Mucosa of stomach (tissue), 1 donor: ENCODE measurements around the gene PDZD2.
"Not testable (repeated sequence)": the region's sequence is repeated elsewhere in the genome, so short reads cannot be mapped to it uniquely, and the experiment has no call there.

Experiments
- H3K27me3 ChIP-seq: one replicate; pipeline ENCODE4 v1.7.0; 2013; ENCODE audit warnings: mild to moderate bottlenecking, low read length; ENCODE audit not compliant: control insufficient read depth, insufficient read depth
- H3K36me3 ChIP-seq: one replicate; pipeline ENCODE4 v1.7.0; 2013; ENCODE audit warnings: low read length; ENCODE audit not compliant: control insufficient read depth, insufficient read depth
- H3K4me1 ChIP-seq: one replicate; pipeline ENCODE4 v1.7.0; 2013; ENCODE audit warnings: mild to moderate bottlenecking, low read length; ENCODE audit not compliant: control insufficient read depth, insufficient read depth
- H3K4me3 ChIP-seq: one replicate; pipeline ENCODE4 v1.7.0; 2013; ENCODE audit warnings: low read length
- H3K9ac ChIP-seq: one replicate; pipeline ENCODE4 v1.7.0; 2013; ENCODE audit warnings: mild to moderate bottlenecking, low read length, moderate library complexity
- H3K9me3 ChIP-seq: one replicate; pipeline ENCODE4 v1.7.0; 2013; ENCODE audit warnings: mild to moderate bottlenecking, low read length, moderate library complexity; ENCODE audit not compliant: control insufficient read depth
- donor health status: Pancreatic carcinoma.

The PDZD2 gene

DNA sequence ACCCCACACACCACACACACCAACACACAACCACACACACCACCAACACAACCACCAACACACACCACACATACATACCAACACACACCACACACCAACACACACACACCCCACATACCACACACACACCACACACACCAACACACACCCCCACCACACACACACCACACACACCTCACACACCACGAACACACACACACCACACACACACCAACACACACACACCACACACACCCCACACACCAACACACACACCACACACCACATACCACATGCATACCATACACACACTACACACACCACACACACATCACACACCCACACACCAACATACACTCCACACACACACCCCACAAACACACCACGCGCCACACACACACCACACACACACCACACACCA is 363.8 kb downstream of the PDZD2 start:
- Histone ChIP-seq H3K27me3 (no peaks in the 10 kb centered on the region), H3K9ac (no peak overlapping the region), H3K9me3 (no peaks in the 10 kb centered on the region), H3K4me1 (no peaks in the 10 kb centered on the region), H3K36me3 (no peaks in the 10 kb centered on the region), H3K4me3 (no peak overlapping the region)

DNA sequence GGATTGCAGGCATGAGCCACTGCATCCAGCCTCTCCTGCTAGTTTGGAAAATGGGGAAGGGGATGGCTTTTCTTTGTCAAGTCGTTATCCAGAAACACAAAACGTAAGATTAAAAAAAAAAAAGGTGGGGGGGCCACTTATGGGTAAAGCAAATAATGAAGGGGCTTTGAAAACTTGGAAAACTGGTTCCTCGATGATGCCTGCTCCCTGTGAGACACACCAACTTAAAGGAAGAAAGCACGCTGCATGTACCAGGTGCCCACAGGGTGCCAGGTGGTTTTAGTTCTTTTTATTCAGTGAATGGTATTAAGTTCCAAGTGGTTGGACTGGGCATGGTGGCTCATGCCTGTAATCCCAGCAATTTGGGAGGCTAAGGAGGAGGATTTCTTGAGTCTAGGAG is 365.1 kb downstream of the PDZD2 start:
- Histone ChIP-seq H3K27me3 (no peaks in the 10 kb centered on the region), H3K9ac (no peak overlapping the region), H3K36me3 (no peaks in the 10 kb centered on the region), H3K4me1 (no peaks in the 10 kb centered on the region), H3K4me3 (no peak overlapping the region), H3K9me3 (no peaks in the 10 kb centered on the region)

DNA sequence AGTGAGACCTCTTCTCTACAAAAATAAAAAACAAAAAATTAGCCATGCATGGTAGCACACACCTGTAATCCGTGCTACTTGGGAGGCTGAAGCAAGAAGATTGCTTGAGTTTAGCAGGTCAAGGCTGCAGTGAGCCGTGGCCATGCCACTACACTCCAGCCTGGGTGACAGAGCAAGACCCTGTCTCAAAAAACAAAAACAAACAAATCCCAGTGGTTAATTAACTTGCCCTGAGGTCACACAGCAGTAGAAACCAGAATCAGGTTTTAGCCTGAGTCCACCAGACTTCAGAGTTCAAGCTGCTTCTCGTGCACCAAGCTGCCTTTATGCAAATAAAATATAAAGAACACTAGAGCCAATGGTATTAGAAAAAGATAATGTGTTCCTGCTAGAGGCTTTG is 365.5 kb downstream of the PDZD2 start:
- H3K9ac ChIP-seq, result no peak overlapping the region
- H3K4me3 ChIP-seq, result no peak overlapping the region
- no peaks in the 10 kb centered on the region for H3K27me3 ChIP-seq
- H3K9me3 ChIP-seq, result no peaks in the 10 kb centered on the region
- H3K4me1 ChIP-seq, result no peaks in the 10 kb centered on the region
- no peaks in the 10 kb centered on the region for H3K36me3 ChIP-seq

DNA sequence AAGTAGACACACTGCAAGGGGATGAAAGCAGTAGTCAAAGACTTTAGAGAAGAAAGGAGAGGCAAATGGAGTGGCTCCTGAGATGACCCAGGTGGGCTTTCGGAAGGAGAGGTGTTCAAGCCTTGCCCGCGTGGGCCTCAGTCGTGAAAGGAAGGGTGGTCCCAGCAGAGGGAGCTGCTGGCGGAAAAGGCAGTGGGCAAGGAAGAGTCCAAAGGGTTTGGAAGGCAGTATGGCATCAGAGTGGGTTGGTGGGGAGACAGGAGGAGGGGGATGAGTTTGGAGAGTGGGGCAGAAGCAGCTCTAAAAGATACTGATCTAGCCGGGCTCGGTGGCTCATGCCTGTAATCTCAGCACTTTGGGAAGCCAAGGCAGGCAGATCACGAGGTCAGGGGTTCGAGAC is 369.8 kb downstream of the PDZD2 start:
- Histone ChIP-seq H3K4me3 (no peak overlapping the region), H3K9ac (no peak overlapping the region), H3K27me3 (no peaks in the 10 kb centered on the region), H3K4me1 (no peaks in the 10 kb centered on the region), H3K9me3 (no peaks in the 10 kb centered on the region), H3K36me3 (no peaks in the 10 kb centered on the region)

- peaks cover 8% of the 10 kb centered on the region for H3K4me1 ChIP-seq
- H3K4me3 ChIP-seq, result no peak overlapping the region
- no peaks in the 10 kb centered on the region for H3K36me3 ChIP-seq
- H3K27me3 ChIP-seq, result no peaks in the 10 kb centered on the region
- no peaks in the 10 kb centered on the region for H3K9me3 ChIP-seq
- no peak overlapping the region for H3K9ac ChIP-seq
Measured at GRCh38 chr5:32013658-32014057, 374.7 kb downstream of the PDZD2 start.

GRCh38 chr5:32014096-32014745 is 375.3 kb downstream of the PDZD2 start:
- H3K4me3 ChIP-seq, result no peak overlapping the region
- peaks cover 8% of the 10 kb centered on the region for H3K4me1 ChIP-seq
- no peak overlapping the region for H3K9ac ChIP-seq
- H3K36me3 ChIP-seq, result no peaks in the 10 kb centered on the region
- no peaks in the 10 kb centered on the region for H3K9me3 ChIP-seq
- no peaks in the 10 kb centered on the region for H3K27me3 ChIP-seq

DNA sequence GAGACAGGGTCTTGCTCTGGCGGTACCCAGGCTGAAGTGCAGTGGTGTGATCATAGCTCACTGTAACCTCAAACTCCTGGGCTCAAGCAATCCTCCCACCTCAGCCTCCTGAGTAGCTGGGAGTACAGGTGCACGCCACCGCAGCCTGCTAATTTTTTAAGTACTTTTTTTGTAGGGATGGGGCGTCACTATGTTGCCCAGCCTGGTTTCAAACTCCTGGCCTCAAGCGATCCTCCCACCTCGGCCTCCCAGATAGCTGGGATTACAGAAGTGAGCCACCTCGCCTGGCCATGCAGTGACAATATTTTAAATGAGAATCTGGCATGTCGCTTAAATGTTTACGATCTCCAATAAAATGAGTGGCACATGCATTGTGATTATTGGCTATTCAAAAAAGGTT is 376.3 kb downstream of the PDZD2 start:
- not testable (repeated sequence) for H3K4me1 ChIP-seq, H3K27me3 ChIP-seq, H3K9me3 ChIP-seq, H3K36me3 ChIP-seq, H3K9ac ChIP-seq, H3K4me3 ChIP-seq

- Histone ChIP-seq H3K36me3 (no peaks in the 10 kb centered on the region), H3K27me3 (no peaks in the 10 kb centered on the region), H3K4me3 (no peak overlapping the region), H3K9ac (no peak overlapping the region), H3K9me3 (no peaks in the 10 kb centered on the region), H3K4me1 (peaks cover 8% of the 10 kb centered on the region)
Measured at GRCh38 chr5:32017692-32018367, 378.9 kb downstream of the PDZD2 start.

DNA sequence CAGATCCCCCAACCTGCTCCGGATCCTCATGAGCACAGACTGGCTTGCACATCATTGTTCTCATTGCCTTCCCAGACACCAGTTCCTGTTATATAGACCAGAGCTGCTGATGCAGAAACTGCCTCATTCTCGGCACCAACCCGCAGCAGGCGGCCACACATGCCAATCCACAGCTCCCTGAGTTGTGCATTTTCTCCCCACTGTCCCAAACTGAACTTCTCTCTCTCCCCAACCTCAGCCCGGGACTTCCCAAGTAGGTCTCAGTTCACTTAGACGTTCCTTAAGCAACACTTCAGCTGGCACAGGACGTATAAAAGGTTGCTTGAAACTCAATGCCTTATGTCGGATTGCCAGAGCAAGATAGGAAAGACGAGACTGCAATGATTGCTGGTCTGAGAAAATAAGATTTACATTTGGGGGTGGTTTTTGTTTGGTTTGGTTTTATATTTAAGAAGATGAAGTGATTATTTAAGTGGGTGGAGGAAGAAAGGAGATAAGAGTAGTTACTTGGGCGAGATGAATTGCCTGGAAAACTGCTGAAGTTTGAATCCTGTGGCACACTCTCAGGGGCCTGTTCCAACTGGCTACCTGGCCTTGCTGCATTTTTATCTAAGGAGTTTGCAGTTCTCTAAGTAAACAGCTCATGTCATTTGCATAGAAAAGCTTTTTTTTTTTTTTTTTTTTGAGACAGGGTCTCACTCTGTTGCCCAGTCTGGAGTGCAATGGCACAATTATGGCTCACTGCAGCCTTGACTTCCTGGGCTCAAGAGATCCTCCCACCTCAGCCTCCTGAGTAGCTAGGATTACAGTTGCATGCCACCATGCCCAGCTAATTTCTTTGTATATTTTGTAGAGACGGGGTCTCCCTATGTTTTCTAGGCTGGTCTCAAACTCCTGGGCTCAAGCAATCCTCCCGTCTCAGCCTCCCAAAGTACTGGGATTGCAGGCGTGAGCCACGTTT is 379.8 kb downstream of the PDZD2 start:
- H3K4me3 ChIP-seq, result no peak overlapping the region
- H3K9me3 ChIP-seq, result no peaks in the 10 kb centered on the region
- no peak overlapping the region for H3K9ac ChIP-seq
- no peaks in the 10 kb centered on the region for H3K27me3 ChIP-seq
- peaks cover 8% of the 10 kb centered on the region for H3K4me1 ChIP-seq
- no peaks in the 10 kb centered on the region for H3K36me3 ChIP-seq

DNA sequence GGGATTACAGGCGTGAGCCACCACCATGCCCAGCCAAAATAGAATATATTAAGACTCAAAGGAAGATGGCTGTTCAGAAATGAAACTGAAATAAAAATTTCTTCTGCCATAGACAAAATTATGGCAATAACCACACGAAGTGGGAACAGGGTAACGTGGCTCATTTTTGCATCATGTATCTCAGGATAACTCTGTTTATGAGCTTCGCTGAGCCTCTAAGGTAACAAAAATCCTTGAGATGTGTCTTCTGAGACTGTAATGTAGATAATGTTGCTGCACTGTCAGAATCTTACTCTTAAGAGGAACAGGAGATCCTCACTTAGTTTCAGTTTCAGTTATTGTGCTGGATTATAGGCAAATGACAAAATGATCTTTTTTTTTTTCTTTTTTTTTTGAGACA is 381.3 kb downstream of the PDZD2 start:
- Histone ChIP-seq H3K4me1 (peaks cover 8% of the 10 kb centered on the region), H3K9me3 (no peaks in the 10 kb centered on the region), H3K4me3 (no peak overlapping the region), H3K36me3 (no peaks in the 10 kb centered on the region), H3K9ac (no peak overlapping the region), H3K27me3 (no peaks in the 10 kb centered on the region)

DNA sequence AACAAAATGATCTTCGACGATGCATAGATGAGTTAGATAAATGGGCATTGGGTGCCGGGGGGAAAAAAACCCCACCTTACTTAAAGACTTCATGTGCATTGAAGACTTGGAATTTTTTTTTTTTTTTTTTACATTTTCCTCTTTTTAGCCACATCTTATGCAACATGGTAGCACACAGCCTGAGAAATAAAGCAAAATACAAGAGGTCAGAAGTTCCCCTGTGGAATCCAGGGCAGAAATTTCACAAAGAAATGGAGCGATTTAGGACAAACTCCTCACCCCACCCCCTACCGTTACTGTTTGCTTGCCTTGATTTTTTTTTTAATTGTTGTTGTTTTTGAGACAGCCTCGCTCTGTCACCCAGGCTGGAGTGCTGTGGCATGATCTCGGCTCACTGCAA is 382.0 kb downstream of the PDZD2 start:
- Histone ChIP-seq H3K9me3 (no peaks in the 10 kb centered on the region), H3K36me3 (no peaks in the 10 kb centered on the region), H3K4me3 (no peak overlapping the region), H3K4me1 (peaks cover 8% of the 10 kb centered on the region), H3K27me3 (no peaks in the 10 kb centered on the region), H3K9ac (no peak overlapping the region)

GRCh38 chr5:32021771-32022170 is 382.8 kb downstream of the PDZD2 start:
- peaks cover 8% of the 10 kb centered on the region for H3K4me1 ChIP-seq
- H3K27me3 ChIP-seq, result no peaks in the 10 kb centered on the region
- H3K36me3 ChIP-seq, result no peaks in the 10 kb centered on the region
- no peaks in the 10 kb centered on the region for H3K9me3 ChIP-seq
- no peak overlapping the region for H3K4me3 ChIP-seq
- no peak overlapping the region for H3K9ac ChIP-seq
